OCI-LY3 (cell line): ENCODE measurements around the gene NR6A1.

ENCODE experiments used
- EZH2phosphoT487 ChIP-seq: fragments of 200-600 bp; shearing (Covaris generic); IDR thresholded peaks from 2 replicates; pipeline ENCODE4 v1.6.1; 2018; ENCODE audit warnings: antibody characterized with exemption, mixed run types, low read depth
- TF ChIP-seq, protein P1 (sequence below): fragments of 200-600, 300-600 bp; sonication (generic); IDR thresholded peaks from 2 replicates; pipeline ENCODE4 v1.5.1; 2014; ENCODE audit warnings: antibody characterized with exemption, low read length, low read depth

DNA sequence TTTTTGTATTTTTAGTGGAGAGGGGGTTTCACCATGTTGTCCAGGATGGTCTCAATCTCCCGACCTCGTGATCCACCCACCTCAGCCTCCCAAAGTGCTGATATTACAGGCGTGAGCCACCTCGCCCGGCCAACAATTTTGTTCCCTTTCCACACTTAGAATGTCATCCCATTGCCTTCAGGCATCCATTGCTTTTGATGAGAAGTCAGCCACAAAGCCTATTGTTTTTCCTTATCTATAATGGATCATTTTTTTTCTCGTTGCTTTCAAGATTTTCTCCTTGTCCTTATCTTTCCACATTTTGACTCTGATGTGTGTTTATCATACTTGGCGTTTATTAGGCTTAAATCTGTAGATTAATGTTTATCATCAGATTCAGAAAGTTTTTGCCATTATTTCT lies 64.4 kb downstream of the NR6A1 start:
- TF ChIP-seq, protein P1, sequence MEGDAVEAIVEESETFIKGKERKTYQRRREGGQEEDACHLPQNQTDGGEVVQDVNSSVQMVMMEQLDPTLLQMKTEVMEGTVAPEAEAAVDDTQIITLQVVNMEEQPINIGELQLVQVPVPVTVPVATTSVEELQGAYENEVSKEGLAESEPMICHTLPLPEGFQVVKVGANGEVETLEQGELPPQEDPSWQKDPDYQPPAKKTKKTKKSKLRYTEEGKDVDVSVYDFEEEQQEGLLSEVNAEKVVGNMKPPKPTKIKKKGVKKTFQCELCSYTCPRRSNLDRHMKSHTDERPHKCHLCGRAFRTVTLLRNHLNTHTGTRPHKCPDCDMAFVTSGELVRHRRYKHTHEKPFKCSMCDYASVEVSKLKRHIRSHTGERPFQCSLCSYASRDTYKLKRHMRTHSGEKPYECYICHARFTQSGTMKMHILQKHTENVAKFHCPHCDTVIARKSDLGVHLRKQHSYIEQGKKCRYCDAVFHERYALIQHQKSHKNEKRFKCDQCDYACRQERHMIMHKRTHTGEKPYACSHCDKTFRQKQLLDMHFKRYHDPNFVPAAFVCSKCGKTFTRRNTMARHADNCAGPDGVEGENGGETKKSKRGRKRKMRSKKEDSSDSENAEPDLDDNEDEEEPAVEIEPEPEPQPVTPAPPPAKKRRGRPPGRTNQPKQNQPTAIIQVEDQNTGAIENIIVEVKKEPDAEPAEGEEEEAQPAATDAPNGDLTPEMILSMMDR, result no peak
- no peak for TF ChIP-seq EZH2phosphoT487
